ENCODE data around the gene VPS39.

- TF ChIP-seq POLR2A (IDR thresholded peaks at IDR 0.05): no peak
- TF ChIP-seq, protein P1, sequence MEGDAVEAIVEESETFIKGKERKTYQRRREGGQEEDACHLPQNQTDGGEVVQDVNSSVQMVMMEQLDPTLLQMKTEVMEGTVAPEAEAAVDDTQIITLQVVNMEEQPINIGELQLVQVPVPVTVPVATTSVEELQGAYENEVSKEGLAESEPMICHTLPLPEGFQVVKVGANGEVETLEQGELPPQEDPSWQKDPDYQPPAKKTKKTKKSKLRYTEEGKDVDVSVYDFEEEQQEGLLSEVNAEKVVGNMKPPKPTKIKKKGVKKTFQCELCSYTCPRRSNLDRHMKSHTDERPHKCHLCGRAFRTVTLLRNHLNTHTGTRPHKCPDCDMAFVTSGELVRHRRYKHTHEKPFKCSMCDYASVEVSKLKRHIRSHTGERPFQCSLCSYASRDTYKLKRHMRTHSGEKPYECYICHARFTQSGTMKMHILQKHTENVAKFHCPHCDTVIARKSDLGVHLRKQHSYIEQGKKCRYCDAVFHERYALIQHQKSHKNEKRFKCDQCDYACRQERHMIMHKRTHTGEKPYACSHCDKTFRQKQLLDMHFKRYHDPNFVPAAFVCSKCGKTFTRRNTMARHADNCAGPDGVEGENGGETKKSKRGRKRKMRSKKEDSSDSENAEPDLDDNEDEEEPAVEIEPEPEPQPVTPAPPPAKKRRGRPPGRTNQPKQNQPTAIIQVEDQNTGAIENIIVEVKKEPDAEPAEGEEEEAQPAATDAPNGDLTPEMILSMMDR (IDR thresholded peaks at IDR 0.05): no peak
Observed at GRCh38 chr15:42143356-42143755, 64.7 kb downstream of the VPS39 start.
